Measurements from ENCODE around the gene ERVK3-1.
A peak's percentile ranks its signal among the peaks of the same experiment; 100 is the strongest.

The ERVK3-1 gene

DNA sequence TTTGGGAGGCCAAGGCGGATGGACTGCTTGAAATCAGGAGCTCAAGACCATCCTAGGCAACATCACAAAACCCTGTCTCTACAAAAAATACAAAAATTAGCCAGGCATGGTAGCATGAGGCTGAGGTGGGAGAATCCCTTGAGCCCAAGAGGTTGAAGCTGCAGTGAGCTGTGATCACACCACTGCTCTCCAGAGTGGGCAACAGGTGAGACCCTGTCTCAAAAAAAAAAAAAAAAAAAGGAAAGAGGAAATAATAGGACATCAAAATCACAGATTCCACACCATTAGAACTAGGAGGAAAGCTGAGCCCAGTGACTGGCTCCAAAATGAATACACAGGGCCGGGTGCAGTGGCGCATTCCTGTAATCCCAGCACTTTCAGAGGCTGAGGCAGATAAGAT lies 29.6 kb upstream of the ERVK3-1 start:
- Histone ChIP-seq H3K14ac (ENCODE audit: low read length) (no peak overlapping the region), H2BK5ac (ENCODE audit: low read depth, low read length, poor library complexity) (no peak overlapping the region), H2BK12ac (ENCODE audit: low read length) (no peak overlapping the region), H3K79me2 (ENCODE audit: control insufficient read depth, insufficient read depth, low read length, poor library complexity) (peaks cover 8% of the 10 kb centered on the region), H4K12ac (ENCODE audit: low read depth, low read length) (no peak overlapping the region), H2AK5ac (ENCODE audit: low read length) (no peak overlapping the region), H3K4me3 (ENCODE audit: low read depth, low read length) (no peak overlapping the region), H3K4ac (ENCODE audit: low read depth, low read length) (no peak overlapping the region), H3K9ac (ENCODE audit: low read length) (no peak overlapping the region), H2BK120ac (ENCODE audit: insufficient read depth, low read length, poor library complexity) (no peak overlapping the region), H2AFZ (ENCODE audit: insufficient read depth, low read length, poor library complexity) (no peak overlapping the region), H3K4me1 (ENCODE audit: control insufficient read depth in 1 of 2, insufficient read depth in 2 of 2, low read length in 2 of 2) (peaks cover 5 to 7% of the 10 kb centered on the region in 2 experiments), H3K4me2 (ENCODE audit: low read length) (no peak overlapping the region), H3K9me3 (ENCODE audit: insufficient read depth, low read depth, low read length) (peaks cover 2% of the 10 kb centered on the region), H3K27me3 (ENCODE audit: insufficient read depth, low read length) (no peaks in the 10 kb centered on the region), H3K27ac (ENCODE audit: low read depth, low read length) (no peak overlapping the region), H4K8ac (ENCODE audit: low read depth, low read length) (no peak overlapping the region), H3K79me1 (ENCODE audit: low read length) (peaks cover 7% of the 10 kb centered on the region), H3K23ac (ENCODE audit: low read length) (no peak overlapping the region), H3K18ac (ENCODE audit: low read length) (no peak overlapping the region), H4K91ac (ENCODE audit: low read depth, low read length) (no peak overlapping the region), H3K36me3 (ENCODE audit: control insufficient read depth in 1 of 2, insufficient read depth in 2 of 2, low read length in 2 of 2) (peaks cover 10 to 20% of the 10 kb centered on the region in 2 experiments)
- DNase-seq: no peak
- no CpG with 5 or more reads among the region's 3 CpGs for WGBS (ENCODE audit: extremely low coverage, insufficient coverage, insufficient read length)

DNA sequence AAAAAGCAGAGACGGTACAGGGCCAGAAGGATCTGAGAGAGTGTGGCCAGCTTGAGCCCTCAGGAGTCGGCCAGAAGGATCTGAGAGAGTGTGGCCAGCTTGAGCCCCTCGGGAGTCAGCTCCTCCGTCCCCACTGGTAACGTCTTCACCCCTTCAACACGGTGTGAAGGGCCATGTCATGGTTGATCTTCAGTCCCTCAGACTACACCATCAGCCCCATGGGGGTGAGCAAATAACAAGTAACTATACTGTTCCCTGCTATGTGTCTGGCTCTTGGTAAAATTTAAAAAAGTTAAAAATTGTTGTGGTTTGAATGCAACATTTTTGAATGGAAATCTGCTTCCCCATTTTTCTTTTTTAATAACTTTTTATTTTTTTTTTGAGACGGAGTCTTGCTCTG lies 28.0 kb upstream of the ERVK3-1 start:
- peaks cover 7% of the 10 kb centered on the region for H3K79me1 ChIP-seq (ENCODE audit: low read length)

DNA sequence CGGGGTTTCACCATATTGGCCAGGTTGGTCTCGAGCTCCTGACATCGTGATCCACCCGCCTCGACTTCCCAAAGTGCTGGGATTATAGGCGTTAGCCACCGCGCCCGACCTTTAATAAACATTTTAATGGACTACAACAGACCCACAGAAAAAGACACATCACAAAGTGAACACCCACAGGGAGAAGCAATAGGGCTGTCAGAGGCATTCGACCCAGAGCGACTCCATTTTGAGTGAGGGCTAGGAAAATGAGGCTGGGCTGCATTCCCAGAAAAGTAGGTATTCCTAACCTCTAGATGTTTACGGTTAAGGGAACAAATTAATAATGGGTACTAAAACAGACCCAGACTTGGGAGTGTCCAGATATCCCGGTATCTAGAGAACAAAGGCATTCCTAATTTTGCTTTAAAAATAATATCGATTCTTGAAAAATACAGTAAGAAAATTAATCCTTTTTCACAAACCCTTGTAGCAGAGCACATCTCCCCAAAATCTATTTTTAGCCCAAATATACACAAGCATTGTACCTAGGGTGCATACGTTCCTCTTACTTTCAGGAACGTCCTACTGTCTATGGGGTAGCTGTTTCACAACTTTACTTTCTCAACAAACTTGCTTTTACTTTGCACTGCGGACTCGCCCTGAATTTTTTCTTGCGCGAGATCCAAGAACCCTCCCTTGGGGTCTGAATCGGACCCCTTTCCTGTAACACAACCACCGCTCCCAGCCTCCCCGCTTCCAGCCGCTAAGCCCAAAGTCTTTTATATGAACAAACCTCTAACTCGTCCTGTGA lies 27.2 kb upstream of the ERVK3-1 start:
- peaks cover 5 to 7% of the 10 kb centered on the region in 2 experiments for H3K4me1 ChIP-seq (ENCODE audit: control insufficient read depth in 1 of 2, insufficient read depth in 2 of 2, low read length in 2 of 2)
- H2BK12ac ChIP-seq (ENCODE audit: low read length): no peak overlapping the region
- DNase-seq: peak in 1 of 2 donors; percentile 14
- WGBS (ENCODE audit: extremely low coverage, insufficient coverage, insufficient read length): no CpG with 5 or more reads among the region's 25 CpGs
- H3K4me2 ChIP-seq (ENCODE audit: low read length): peak overlapping the region; percentile 82
- peak overlapping the region; percentile 49 for H3K4ac ChIP-seq (ENCODE audit: low read depth, low read length)
- peak overlapping the region; percentile 19 for H2AFZ ChIP-seq (ENCODE audit: insufficient read depth, low read length, poor library complexity)
- peak overlapping the region; percentile 70 for H2AK5ac ChIP-seq (ENCODE audit: low read length)
- peak overlapping the region; percentile 18 for H4K8ac ChIP-seq (ENCODE audit: low read depth, low read length)
- H3K4me3 ChIP-seq (ENCODE audit: low read depth, low read length): peak overlapping the region; percentile 79
- no peak overlapping the region for H3K23ac ChIP-seq (ENCODE audit: low read length)
- H3K9ac ChIP-seq (ENCODE audit: low read length): peak overlapping the region; percentile 62
- peaks cover 5 to 11% of the 10 kb centered on the region in 2 experiments for H3K36me3 ChIP-seq (ENCODE audit: control insufficient read depth in 1 of 2, insufficient read depth in 2 of 2, low read length in 2 of 2)
- peak overlapping the region; percentile 48 for H3K27ac ChIP-seq (ENCODE audit: low read depth, low read length)
- peak overlapping the region; percentile 8 for H2BK5ac ChIP-seq (ENCODE audit: low read depth, low read length, poor library complexity)
- H3K79me2 ChIP-seq (ENCODE audit: control insufficient read depth, insufficient read depth, low read length, poor library complexity): peaks cover 13% of the 10 kb centered on the region
- H2BK120ac ChIP-seq (ENCODE audit: insufficient read depth, low read length, poor library complexity): no peak overlapping the region
- H4K12ac ChIP-seq (ENCODE audit: low read depth, low read length): peak overlapping the region; percentile 76
- peak overlapping the region; percentile 16 for H3K14ac ChIP-seq (ENCODE audit: low read length)
- H3K79me1 ChIP-seq (ENCODE audit: low read length): peaks cover 7% of the 10 kb centered on the region
- H3K9me3 ChIP-seq (ENCODE audit: insufficient read depth, low read depth, low read length): no peaks in the 10 kb centered on the region
- H4K91ac ChIP-seq (ENCODE audit: low read depth, low read length): no peak overlapping the region
- H3K18ac ChIP-seq (ENCODE audit: low read length): no peak overlapping the region
- H3K27me3 ChIP-seq (ENCODE audit: insufficient read depth, low read length): no peaks in the 10 kb centered on the region

More for the DNA sequence above, 28.0 kb upstream of the ERVK3-1 start:
- H2AFZ ChIP-seq (ENCODE audit: insufficient read depth, low read length, poor library complexity): no peak overlapping the region
- no peak overlapping the region for H3K23ac ChIP-seq (ENCODE audit: low read length)
- no CpG with 5 or more reads among the region's 7 CpGs for WGBS (ENCODE audit: extremely low coverage, insufficient coverage, insufficient read length)
- peaks cover 13% of the 10 kb centered on the region for H3K79me2 ChIP-seq (ENCODE audit: control insufficient read depth, insufficient read depth, low read length, poor library complexity)
- DNase-seq: no peak
- H3K4me2 ChIP-seq (ENCODE audit: low read length): no peak overlapping the region
- no peaks in the 10 kb centered on the region for H3K27me3 ChIP-seq (ENCODE audit: insufficient read depth, low read length)
- H2BK12ac ChIP-seq (ENCODE audit: low read length): no peak overlapping the region
- H3K4me3 ChIP-seq (ENCODE audit: low read depth, low read length): peak overlapping the region; percentile 10
- H3K27ac ChIP-seq (ENCODE audit: low read depth, low read length): no peak overlapping the region
- no peak overlapping the region for H2BK5ac ChIP-seq (ENCODE audit: low read depth, low read length, poor library complexity)
- H3K4me1 ChIP-seq (ENCODE audit: control insufficient read depth in 1 of 2, insufficient read depth in 2 of 2, low read length in 2 of 2): peaks cover 5 to 7% of the 10 kb centered on the region in 2 experiments
- H2AK5ac ChIP-seq (ENCODE audit: low read length): no peak overlapping the region
- no peaks in the 10 kb centered on the region for H3K9me3 ChIP-seq (ENCODE audit: insufficient read depth, low read depth, low read length)
- no peak overlapping the region for H4K91ac ChIP-seq (ENCODE audit: low read depth, low read length)
- H4K12ac ChIP-seq (ENCODE audit: low read depth, low read length): no peak overlapping the region
- no peak overlapping the region for H4K8ac ChIP-seq (ENCODE audit: low read depth, low read length)
- no peak overlapping the region for H2BK120ac ChIP-seq (ENCODE audit: insufficient read depth, low read length, poor library complexity)
- no peak overlapping the region for H3K9ac ChIP-seq (ENCODE audit: low read length)
- no peak overlapping the region for H3K4ac ChIP-seq (ENCODE audit: low read depth, low read length)
- peaks cover 5 to 13% of the 10 kb centered on the region in 2 experiments for H3K36me3 ChIP-seq (ENCODE audit: control insufficient read depth in 1 of 2, insufficient read depth in 2 of 2, low read length in 2 of 2)
- H3K18ac ChIP-seq (ENCODE audit: low read length): no peak overlapping the region
- no peak overlapping the region for H3K14ac ChIP-seq (ENCODE audit: low read length)

DNA sequence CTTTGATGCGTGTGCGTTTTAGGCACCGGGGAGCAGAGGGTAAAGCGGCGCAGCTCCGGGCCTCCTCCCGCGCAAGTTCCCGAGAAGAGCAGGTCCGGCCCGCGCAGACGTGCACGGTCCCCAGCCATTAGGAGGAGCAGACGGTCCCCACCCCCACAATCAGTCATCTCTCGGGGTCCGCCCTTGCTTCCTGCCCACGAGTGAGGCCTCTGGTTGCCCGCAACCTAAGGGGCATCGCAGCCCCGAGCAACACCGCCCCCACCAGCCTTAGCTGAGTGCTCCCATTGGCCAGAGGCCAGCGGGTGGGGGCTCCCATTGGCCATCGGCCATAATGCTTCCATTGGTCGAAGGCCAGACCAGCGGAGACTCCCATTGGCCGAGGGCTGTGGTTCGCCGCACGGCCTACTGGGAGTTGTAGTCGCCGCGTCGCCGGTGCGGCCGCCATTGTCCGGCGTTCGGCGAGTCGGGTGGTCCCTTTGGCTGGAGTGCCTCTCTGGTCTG lies 26.6 kb upstream of the ERVK3-1 start, which contains the start of gene ZNF8:
TSS of gene ZNF8 (plus strand) at position 415 of the 501 bp plus-strand sequence. CDS start 127 bp downstream, outside the sequence.
- peak within 1 kb of the TSS; percentile 81 for H3K4ac ChIP-seq (ENCODE audit: low read depth, low read length)
- H2AK5ac ChIP-seq (ENCODE audit: low read length): peak within 1 kb of the TSS; percentile 70
- no peak within 1 kb of the TSS for H2BK12ac ChIP-seq (ENCODE audit: low read length)
- H3K4me3 ChIP-seq (ENCODE audit: low read depth, low read length): peak within 1 kb of the TSS; percentile 79
- H4K91ac ChIP-seq (ENCODE audit: low read depth, low read length): peak within 1 kb of the TSS; percentile 94
- H4K12ac ChIP-seq (ENCODE audit: low read depth, low read length): peak within 1 kb of the TSS; percentile 85
- DNase-seq: peak; percentile 97 to 98
- H2BK120ac ChIP-seq (ENCODE audit: insufficient read depth, low read length, poor library complexity): peak within 1 kb of the TSS; percentile 67
- H3K23ac ChIP-seq (ENCODE audit: low read length): no peak within 1 kb of the TSS
- H4K8ac ChIP-seq (ENCODE audit: low read depth, low read length): peak within 1 kb of the TSS; percentile 94
- peak within 1 kb of the TSS; percentile 79 for H3K9ac ChIP-seq (ENCODE audit: low read length)
- peak within 1 kb of the TSS; percentile 79 for H3K18ac ChIP-seq (ENCODE audit: low read length)
- peaks cover 5 to 11% of the 10 kb centered on the region in 2 experiments for H3K36me3 ChIP-seq (ENCODE audit: control insufficient read depth in 1 of 2, insufficient read depth in 2 of 2, low read length in 2 of 2)
- peaks cover 7% of the 10 kb centered on the region for H3K79me1 ChIP-seq (ENCODE audit: low read length)
- no peaks in the 10 kb centered on the region for H3K9me3 ChIP-seq (ENCODE audit: insufficient read depth, low read depth, low read length)
- H3K14ac ChIP-seq (ENCODE audit: low read length): peak within 1 kb of the TSS; percentile 89
- H2AFZ ChIP-seq (ENCODE audit: insufficient read depth, low read length, poor library complexity): peak within 1 kb of the TSS; percentile 71
- peaks cover 5 to 7% of the 10 kb centered on the region in 2 experiments for H3K4me1 ChIP-seq (ENCODE audit: control insufficient read depth in 1 of 2, insufficient read depth in 2 of 2, low read length in 2 of 2)
- peak within 1 kb of the TSS; percentile 67 for H3K27ac ChIP-seq (ENCODE audit: low read depth, low read length)
- no CpG with 5 or more reads among the region's 42 CpGs for WGBS (ENCODE audit: extremely low coverage, insufficient coverage, insufficient read length)
- peak within 1 kb of the TSS; percentile 79 for H2BK5ac ChIP-seq (ENCODE audit: low read depth, low read length, poor library complexity)
- H3K4me2 ChIP-seq (ENCODE audit: low read length): peak within 1 kb of the TSS; percentile 91
- no peaks in the 10 kb centered on the region for H3K27me3 ChIP-seq (ENCODE audit: insufficient read depth, low read length)
- peaks cover 13% of the 10 kb centered on the region for H3K79me2 ChIP-seq (ENCODE audit: control insufficient read depth, insufficient read depth, low read length, poor library complexity)
